HEK293 (cell line): ENCODE data around the gene C12orf54.
"Not testable (repeated sequence)": the region's sequence is repeated elsewhere in the genome, so short reads cannot be mapped to it uniquely, and the experiment has no call there.

Experiments
- CTCF ChIA-PET: fragments of 350-600 bp; formaldehyde crosslinking; extraction: SDS; loops from one replicate; lab custom pipeline; 2021; ENCODE audit warnings: antibody characterized with exemption; lab: Yijun Ruan, JAX
- POLR2A ChIA-PET: fragments of 300-600 bp; formaldehyde crosslinking; extraction: SDS; loops from one replicate; lab custom pipeline; 2020; ENCODE audit warnings: antibody characterized with exemption, inconsistent platforms; lab: Yijun Ruan, JAX
- H3K27ac ChIP-seq: fragments of 200-500 bp; sonication (Bioruptor generic); 2 replicates; pipeline ENCODE4 v1.5.1; 2014; ENCODE audit warnings: low read depth, low read length, control low read depth, inconsistent platforms; ENCODE audit errors: extremely low read depth
- H3K36me3 ChIP-seq, 2 experiments: fragments of 200-500 bp in 1 of 2; sonication (Bioruptor generic) in 1 of 2; 1 replicate in 1 of 2; 2 replicates in 1 of 2; pipeline ENCODE4 v1.5.1; 2014 to 2017; ENCODE audit warnings: inconsistent platforms in 2 of 2, low read length in 2 of 2; ENCODE audit not compliant: control insufficient read depth in 2 of 2, insufficient read depth in 1 of 2
- H3K4me1 ChIP-seq: fragments of 200-500 bp; sonication (Bioruptor generic); 2 replicates; pipeline ENCODE4 v1.5.1; 2014; ENCODE audit warnings: mild to moderate bottlenecking, low read length, inconsistent platforms; ENCODE audit not compliant: control insufficient read depth, insufficient read depth
- H3K4me3 ChIP-seq: 2 replicates; pipeline ENCODE4 v1.5.1; 2011; ENCODE audit warnings: low read depth, mild to moderate bottlenecking, control low read depth, low read length, moderate library complexity
- H3K9me3 ChIP-seq: fragments of 200-500 bp; sonication (Bioruptor generic); 2 replicates; pipeline ENCODE4 v1.5.1; 2014; ENCODE audit warnings: low read depth, low read length, inconsistent platforms; ENCODE audit not compliant: control insufficient read depth, insufficient read depth
- GLI2 ChIP-seq: fragments of 450-650 bp; formaldehyde crosslinking; IDR thresholded peaks from 2 replicates; pipeline ENCODE4; 2017; ENCODE audit warnings: missing biosample characterization, missing genetic modification characterization, low read depth, borderline replicate concordance
- GLIS1 ChIP-seq: fragments of 450-650 bp; formaldehyde crosslinking; IDR thresholded peaks from 2 replicates; pipeline ENCODE4 v1.5.1; 2016; ENCODE audit warnings: missing biosample characterization, missing genetic modification characterization
- KLF1 ChIP-seq: fragments of 450-650 bp; formaldehyde crosslinking; IDR thresholded peaks from 2 replicates; pipeline ENCODE4 v1.5.1; 2016; ENCODE audit warnings: missing biosample characterization, missing genetic modification characterization
- OSR2 ChIP-seq: fragments of 450-650 bp; formaldehyde crosslinking; IDR thresholded peaks from 2 replicates; pipeline ENCODE4 v1.5.1; 2016; ENCODE audit warnings: missing biosample characterization, missing genetic modification characterization
- SETDB1 ChIP-seq: IDR thresholded peaks from one replicate; pipeline ENCODE4 v1.6.1; 2017; ENCODE audit warnings: mild to moderate bottlenecking, low read length, moderate library complexity, mixed read lengths; ENCODE audit not compliant: insufficient read length
- TRIM28 ChIP-seq: IDR thresholded peaks from 2 replicates; pipeline ENCODE4 v1.6.1; 2011; ENCODE audit warnings: low read length, control low read depth, borderline replicate concordance
- ZNF169 ChIP-seq: fragments of 450-650 bp; formaldehyde crosslinking; IDR thresholded peaks from 2 replicates; pipeline ENCODE4 v1.5.1; 2016; ENCODE audit warnings: missing biosample characterization, missing genetic modification characterization
- ZNF350 ChIP-seq: fragments of 450-650 bp; formaldehyde crosslinking; IDR thresholded peaks from 2 replicates; pipeline ENCODE4 v1.5.0; 2017; ENCODE audit warnings: missing biosample characterization, mild to moderate bottlenecking, missing genetic modification characterization
- ZNF555 ChIP-seq: fragments of 450-650 bp; formaldehyde crosslinking; conservative IDR thresholded peaks from 2 replicates; pipeline ENCODE4 v1.5.1; 2017; ENCODE audit warnings: missing biosample characterization, mild to moderate bottlenecking, missing genetic modification characterization, inconsistent platforms
- ZNF560 ChIP-seq: fragments of 450-650 bp; formaldehyde crosslinking; IDR thresholded peaks from 2 replicates; pipeline ENCODE4 v1.5.1; 2017; ENCODE audit warnings: missing biosample characterization, missing genetic modification characterization, borderline replicate concordance
- ZNF658 ChIP-seq: fragments of 450-650 bp; formaldehyde crosslinking; IDR thresholded peaks from 2 replicates; pipeline ENCODE4; 2016; ENCODE audit warnings: missing biosample characterization, missing genetic modification characterization
- ZNF837 ChIP-seq: fragments of 450-650 bp; formaldehyde crosslinking; IDR thresholded peaks from 2 replicates; pipeline ENCODE4 v1.5.1; 2016; ENCODE audit warnings: missing biosample characterization, missing genetic modification characterization
- TF ChIP-seq, protein P1 (sequence below): fragments of 450-650 bp; formaldehyde crosslinking; IDR thresholded peaks from 2 replicates; pipeline ENCODE4 v1.5.1; 2016; ENCODE audit warnings: missing biosample characterization, missing genetic modification characterization
- TF ChIP-seq, protein P2 (sequence below): fragments of 450-650 bp; formaldehyde crosslinking; IDR thresholded peaks from 2 replicates; pipeline ENCODE4 v1.5.1; 2016; ENCODE audit warnings: missing biosample characterization, missing genetic modification characterization, borderline replicate concordance
- TF ChIP-seq, protein P3 (sequence below): fragments of 450-650 bp; formaldehyde crosslinking; IDR thresholded peaks from 2 replicates; pipeline ENCODE4 v1.5.1; 2016; ENCODE audit warnings: missing biosample characterization, missing genetic modification characterization, low read depth
- TF ChIP-seq, protein P4 (sequence below): fragments of 450-650 bp; formaldehyde crosslinking; conservative IDR thresholded peaks from 2 replicates; pipeline ENCODE4 v1.5.1; 2016; ENCODE audit warnings: low read depth, missing biosample characterization, missing genetic modification characterization
- TF ChIP-seq, protein P5 (sequence below): fragments of 450-650 bp; formaldehyde crosslinking; IDR thresholded peaks from 2 replicates; pipeline ENCODE4 v1.5.1; 2016; ENCODE audit warnings: missing biosample characterization, missing genetic modification characterization, low read depth

C12orf54 gene

DNA sequence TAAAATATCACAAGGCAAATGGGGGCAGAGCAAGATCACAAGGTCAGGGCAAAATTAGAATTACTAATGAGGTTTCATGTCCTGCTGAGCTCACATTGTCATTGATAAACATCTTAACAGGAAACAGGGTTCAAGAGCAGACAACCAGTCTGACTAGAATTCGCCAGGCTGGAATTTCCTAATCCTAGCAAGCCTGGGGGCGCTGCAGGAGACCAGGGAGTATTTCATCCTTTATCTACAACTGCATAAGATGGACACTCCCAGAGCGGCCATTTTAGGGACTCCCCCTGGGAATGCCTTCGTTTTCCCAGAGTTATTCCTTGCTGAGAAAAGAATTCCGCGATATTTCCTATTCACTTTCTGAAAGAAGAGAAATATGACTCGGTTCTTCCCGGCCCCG is 13.3 kb upstream of the C12orf54 start:
- H3K9me3 ChIP-seq, H3K27ac ChIP-seq: not testable (repeated sequence)
- peak; percentile 69; the same call in 1 of the 2 replicates for TF ChIP-seq TRIM28
- TF ChIP-seq SETDB1: peak; percentile 92
- TF ChIP-seq GLIS1 (tag by site-specific recombination): peak; percentile 44
- TF ChIP-seq, protein P1, sequence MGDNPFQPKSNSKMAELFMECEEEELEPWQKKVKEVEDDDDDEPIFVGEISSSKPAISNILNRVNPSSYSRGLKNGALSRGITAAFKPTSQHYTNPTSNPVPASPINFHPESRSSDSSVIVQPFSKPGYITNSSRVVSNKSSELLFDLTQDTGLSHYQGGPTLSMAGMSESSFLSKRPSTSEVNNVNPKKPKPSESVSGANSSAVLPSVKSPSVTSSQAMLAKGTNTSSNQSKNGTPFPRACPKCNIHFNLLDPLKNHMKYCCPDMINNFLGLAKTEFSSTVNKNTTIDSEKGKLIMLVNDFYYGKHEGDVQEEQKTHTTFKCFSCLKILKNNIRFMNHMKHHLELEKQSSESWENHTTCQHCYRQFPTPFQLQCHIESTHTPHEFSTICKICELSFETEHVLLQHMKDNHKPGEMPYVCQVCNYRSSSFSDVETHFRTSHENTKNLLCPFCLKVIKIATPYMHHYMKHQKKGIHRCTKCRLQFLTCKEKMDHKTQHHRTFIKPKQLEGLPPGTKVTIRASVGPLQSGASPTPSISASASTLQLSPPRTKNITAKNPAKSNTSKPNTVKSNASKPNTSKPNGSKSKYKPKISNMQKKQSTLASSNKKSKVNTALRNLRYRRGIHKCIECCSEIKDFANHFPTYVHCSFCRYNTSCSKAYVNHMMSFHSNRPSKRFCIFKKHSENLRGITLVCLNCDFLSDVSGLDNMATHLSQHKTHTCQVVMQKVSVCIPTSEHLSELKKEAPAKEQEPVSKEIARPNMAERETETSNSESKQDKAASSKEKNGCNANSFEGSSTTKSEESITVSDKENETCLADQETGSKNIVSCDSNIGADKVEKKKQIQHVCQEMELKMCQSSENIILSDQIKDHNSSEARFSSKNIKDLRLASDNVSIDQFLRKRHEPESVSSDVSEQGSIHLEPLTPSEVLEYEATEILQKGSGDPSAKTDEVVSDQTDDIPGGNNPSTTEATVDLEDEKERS (tag by site-specific recombination): peak; percentile 78; the same call in 1 of the 2 replicates
- 0 out of 2 replicates have a peak, but pooled peaks have one; percentile 17 for TF ChIP-seq ZNF350 (tag by site-specific recombination)
- TF ChIP-seq, all 188 proteins: peak for 5; not testable (repeated sequence) for 183
- H3K4me1 ChIP-seq, CTCF ChIA-PET, H3K4me3 ChIP-seq, H3K36me3 ChIP-seq, POLR2A ChIA-PET: not testable (repeated sequence)

DNA sequence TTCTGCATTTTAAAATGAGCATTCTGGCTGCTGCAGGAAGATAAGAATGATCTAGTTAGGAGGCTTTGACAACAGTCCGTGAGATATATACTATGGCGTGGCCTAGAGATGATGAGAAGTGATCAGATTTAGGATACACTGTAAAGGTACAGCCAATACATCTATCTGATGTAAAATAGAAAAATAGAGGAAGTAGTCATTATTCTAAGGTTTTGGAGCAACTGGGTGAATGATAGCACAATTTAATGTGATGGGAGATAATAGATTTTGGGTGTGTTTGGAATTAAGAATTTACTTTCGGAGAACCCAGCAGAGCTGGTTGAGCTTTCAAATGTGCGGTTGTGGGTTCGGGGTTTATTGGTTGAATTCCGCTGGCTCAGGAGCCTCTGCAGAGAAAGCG is 10.0 kb upstream of the C12orf54 start, which contains the start of gene ANP32D:
Gene ANP32D (plus strand): TSS at position 301 of the 400 bp plus-strand sequence. CDS start 106 bp downstream, outside the sequence.
- H3K4me1 ChIP-seq: no peaks in the 10 kb centered on the region
- H3K9me3 ChIP-seq: no peaks in the 10 kb centered on the region
- H3K36me3 ChIP-seq: no peaks in the 10 kb centered on the region
- POLR2A ChIA-PET: no interaction called here
- CTCF ChIA-PET: no interaction called here
- no peak within 1 kb of the TSS for H3K27ac ChIP-seq
- H3K4me3 ChIP-seq: no peak within 1 kb of the TSS
- TF ChIP-seq ZNF837 (tag by site-specific recombination): no peak
- TF ChIP-seq OSR2: no peak
- no peak for TF ChIP-seq ZNF555
- TF ChIP-seq GLI2 (tag by site-specific recombination): no peak
- no peak for TF ChIP-seq ZNF169 (tag by site-specific recombination)
- TF ChIP-seq, protein P2, sequence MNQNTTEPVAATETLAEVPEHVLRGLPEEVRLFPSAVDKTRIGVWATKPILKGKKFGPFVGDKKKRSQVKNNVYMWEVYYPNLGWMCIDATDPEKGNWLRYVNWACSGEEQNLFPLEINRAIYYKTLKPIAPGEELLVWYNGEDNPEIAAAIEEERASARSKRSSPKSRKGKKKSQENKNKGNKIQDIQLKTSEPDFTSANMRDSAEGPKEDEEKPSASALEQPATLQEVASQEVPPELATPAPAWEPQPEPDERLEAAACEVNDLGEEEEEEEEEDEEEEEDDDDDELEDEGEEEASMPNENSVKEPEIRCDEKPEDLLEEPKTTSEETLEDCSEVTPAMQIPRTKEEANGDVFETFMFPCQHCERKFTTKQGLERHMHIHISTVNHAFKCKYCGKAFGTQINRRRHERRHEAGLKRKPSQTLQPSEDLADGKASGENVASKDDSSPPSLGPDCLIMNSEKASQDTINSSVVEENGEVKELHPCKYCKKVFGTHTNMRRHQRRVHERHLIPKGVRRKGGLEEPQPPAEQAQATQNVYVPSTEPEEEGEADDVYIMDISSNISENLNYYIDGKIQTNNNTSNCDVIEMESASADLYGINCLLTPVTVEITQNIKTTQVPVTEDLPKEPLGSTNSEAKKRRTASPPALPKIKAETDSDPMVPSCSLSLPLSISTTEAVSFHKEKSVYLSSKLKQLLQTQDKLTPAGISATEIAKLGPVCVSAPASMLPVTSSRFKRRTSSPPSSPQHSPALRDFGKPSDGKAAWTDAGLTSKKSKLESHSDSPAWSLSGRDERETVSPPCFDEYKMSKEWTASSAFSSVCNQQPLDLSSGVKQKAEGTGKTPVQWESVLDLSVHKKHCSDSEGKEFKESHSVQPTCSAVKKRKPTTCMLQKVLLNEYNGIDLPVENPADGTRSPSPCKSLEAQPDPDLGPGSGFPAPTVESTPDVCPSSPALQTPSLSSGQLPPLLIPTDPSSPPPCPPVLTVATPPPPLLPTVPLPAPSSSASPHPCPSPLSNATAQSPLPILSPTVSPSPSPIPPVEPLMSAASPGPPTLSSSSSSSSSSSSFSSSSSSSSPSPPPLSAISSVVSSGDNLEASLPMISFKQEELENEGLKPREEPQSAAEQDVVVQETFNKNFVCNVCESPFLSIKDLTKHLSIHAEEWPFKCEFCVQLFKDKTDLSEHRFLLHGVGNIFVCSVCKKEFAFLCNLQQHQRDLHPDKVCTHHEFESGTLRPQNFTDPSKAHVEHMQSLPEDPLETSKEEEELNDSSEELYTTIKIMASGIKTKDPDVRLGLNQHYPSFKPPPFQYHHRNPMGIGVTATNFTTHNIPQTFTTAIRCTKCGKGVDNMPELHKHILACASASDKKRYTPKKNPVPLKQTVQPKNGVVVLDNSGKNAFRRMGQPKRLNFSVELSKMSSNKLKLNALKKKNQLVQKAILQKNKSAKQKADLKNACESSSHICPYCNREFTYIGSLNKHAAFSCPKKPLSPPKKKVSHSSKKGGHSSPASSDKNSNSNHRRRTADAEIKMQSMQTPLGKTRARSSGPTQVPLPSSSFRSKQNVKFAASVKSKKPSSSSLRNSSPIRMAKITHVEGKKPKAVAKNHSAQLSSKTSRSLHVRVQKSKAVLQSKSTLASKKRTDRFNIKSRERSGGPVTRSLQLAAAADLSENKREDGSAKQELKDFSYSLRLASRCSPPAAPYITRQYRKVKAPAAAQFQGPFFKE (tag by site-specific recombination): no peak
- TF ChIP-seq KLF1 (tag by site-specific recombination): no peak
- no peak for TF ChIP-seq ZNF560
- TF ChIP-seq, protein P3, sequence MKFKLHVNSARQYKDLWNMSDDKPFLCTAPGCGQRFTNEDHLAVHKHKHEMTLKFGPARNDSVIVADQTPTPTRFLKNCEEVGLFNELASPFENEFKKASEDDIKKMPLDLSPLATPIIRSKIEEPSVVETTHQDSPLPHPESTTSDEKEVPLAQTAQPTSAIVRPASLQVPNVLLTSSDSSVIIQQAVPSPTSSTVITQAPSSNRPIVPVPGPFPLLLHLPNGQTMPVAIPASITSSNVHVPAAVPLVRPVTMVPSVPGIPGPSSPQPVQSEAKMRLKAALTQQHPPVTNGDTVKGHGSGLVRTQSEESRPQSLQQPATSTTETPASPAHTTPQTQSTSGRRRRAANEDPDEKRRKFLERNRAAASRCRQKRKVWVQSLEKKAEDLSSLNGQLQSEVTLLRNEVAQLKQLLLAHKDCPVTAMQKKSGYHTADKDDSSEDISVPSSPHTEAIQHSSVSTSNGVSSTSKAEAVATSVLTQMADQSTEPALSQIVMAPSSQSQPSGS (tag by site-specific recombination): no peak
- TF ChIP-seq, protein P4, sequence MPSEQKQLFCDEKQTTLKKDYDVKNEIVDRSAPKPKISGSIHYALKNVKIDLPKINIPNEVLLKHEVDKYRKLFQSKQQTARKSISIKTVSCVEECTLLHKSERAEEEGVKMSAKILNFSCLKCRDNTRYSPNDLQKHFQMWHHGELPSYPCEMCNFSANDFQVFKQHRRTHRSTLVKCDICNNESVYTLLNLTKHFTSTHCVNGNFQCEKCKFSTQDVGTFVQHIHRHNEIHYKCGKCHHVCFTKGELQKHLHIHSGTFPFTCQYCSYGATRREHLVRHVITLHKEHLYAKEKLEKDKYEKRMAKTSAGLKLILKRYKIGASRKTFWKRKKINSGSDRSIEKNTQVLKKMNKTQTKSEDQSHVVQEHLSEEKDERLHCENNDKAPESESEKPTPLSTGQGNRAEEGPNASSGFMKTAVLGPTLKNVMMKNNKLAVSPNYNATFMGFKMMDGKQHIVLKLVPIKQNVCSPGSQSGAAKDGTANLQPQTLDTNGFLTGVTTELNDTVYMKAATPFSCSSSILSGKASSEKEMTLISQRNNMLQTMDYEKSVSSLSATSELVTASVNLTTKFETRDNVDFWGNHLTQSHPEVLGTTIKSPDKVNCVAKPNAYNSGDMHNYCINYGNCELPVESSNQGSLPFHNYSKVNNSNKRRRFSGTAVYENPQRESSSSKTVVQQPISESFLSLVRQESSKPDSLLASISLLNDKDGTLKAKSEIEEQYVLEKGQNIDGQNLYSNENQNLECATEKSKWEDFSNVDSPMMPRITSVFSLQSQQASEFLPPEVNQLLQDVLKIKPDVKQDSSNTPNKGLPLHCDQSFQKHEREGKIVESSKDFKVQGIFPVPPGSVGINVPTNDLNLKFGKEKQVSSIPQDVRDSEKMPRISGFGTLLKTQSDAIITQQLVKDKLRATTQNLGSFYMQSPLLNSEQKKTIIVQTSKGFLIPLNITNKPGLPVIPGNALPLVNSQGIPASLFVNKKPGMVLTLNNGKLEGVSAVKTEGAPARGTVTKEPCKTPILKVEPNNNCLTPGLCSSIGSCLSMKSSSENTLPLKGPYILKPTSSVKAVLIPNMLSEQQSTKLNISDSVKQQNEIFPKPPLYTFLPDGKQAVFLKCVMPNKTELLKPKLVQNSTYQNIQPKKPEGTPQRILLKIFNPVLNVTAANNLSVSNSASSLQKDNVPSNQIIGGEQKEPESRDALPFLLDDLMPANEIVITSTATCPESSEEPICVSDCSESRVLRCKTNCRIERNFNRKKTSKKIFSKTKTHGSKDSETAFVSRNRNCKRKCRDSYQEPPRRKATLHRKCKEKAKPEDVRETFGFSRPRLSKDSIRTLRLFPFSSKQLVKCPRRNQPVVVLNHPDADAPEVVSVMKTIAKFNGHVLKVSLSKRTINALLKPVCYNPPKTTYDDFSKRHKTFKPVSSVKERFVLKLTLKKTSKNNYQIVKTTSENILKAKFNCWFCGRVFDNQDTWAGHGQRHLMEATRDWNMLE (tag by site-specific recombination): no peak
- TF ChIP-seq, protein P5, sequence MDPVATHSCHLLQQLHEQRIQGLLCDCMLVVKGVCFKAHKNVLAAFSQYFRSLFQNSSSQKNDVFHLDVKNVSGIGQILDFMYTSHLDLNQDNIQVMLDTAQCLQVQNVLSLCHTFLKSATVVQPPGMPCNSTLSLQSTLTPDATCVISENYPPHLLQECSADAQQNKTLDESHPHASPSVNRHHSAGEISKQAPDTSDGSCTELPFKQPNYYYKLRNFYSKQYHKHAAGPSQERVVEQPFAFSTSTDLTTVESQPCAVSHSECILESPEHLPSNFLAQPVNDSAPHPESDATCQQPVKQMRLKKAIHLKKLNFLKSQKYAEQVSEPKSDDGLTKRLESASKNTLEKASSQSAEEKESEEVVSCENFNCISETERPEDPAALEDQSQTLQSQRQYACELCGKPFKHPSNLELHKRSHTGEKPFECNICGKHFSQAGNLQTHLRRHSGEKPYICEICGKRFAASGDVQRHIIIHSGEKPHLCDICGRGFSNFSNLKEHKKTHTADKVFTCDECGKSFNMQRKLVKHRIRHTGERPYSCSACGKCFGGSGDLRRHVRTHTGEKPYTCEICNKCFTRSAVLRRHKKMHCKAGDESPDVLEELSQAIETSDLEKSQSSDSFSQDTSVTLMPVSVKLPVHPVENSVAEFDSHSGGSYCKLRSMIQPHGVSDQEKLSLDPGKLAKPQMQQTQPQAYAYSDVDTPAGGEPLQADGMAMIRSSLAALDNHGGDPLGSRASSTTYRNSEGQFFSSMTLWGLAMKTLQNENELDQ (tag by site-specific recombination): no peak
- no peak for TF ChIP-seq ZNF658 (tag by site-specific recombination)
